K562 (cell line): ENCODE measurements around the gene TMEM87B.

Experiments used
- FOSL1 ChIP-seq: fragments of 200-800 bp; sonication (Bioruptor generic); conservative IDR thresholded peaks from 2 replicates; pipeline ENCODE4 v1.6.1; 2016; ENCODE audit warnings: missing genetic modification characterization, missing compliant biosample characterization
- TFAP4 ChIP-seq: sonication (generic); formaldehyde crosslinking; IDR thresholded peaks from 2 replicates; pipeline ENCODE4 v1.8.0; 2022; ENCODE audit warnings: missing genetic modification reagents, mild to moderate bottlenecking, moderate library complexity, borderline replicate concordance

DNA sequence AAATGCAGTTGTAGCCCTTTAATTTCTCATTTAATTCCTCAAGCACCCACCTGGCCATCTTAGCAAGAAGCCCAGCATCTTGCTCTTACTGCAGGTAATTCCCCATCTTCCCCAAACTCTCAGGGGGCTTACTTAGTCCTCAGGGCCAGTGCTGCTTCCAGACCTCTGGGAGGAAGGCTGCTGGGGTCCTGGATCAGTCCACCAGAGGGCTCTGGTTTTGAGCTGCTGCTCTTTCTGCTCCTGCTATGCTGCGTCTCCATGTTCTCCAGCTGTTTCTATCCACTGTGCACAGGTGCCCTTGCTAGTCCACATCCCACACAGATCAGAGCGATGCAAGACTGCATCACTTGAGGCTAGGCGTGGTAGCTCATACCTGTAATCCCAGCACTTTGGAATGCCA, 34.5 kb upstream of the TMEM87B start:
- TF ChIP-seq TFAP4 (CRISPR knock-in tag) (no peak), FOSL1 (tag) (no peak)
